ENCODE measurements around the gene PGAP2. TPM values are rescaled to one million over a fixed set of nuclear protein-coding genes. Genes with fewer than 3 reads are reported as not detected.
A peak's percentile ranks its signal among the peaks of the same experiment; 100 is the strongest.

The PGAP2 gene
- total and polyA plus RNA-seq, 8 donors, result 4.7 to 23.8 (median 13.2) TPM

GRCh38 chr11:3827434-3828186, 19.2 kb downstream of the PGAP2 start:
- Histone ChIP-seq H3K36me3 (peaks cover 27 to 60% (median 56%) of the 10 kb centered on the region in 4 donors), H3K27me3 (no peaks in the 10 kb centered on the region), H3K4me3 (no peak overlapping the region), H3K27ac (no peak overlapping the region), H3K4me1 (peaks cover 9 to 45% (median 18%) of the 10 kb centered on the region in 4 donors), H3K9me3 (no peaks in the 10 kb centered on the region)
- TF ChIP-seq POLR2A (IDR thresholded peaks at IDR 0.05) (no peak), POLR2AphosphoS5 (IDR thresholded peaks at IDR 0.05) (no peak), EP300 (IDR thresholded peaks at IDR 0.05) (no peak), CTCF (IDR thresholded peaks at IDR 0.05) (no peak)
- 91 to 94% (median 93%) methylated on average over 22 to 35 of the region's 35 CpGs for WGBS, 5 donors
- intact Hi-C loops (cut with DNase I; ENCODE audit: low total_unique reads), result no loop called here
- no peak for DNase-seq

- DNase-seq, result no peak
- Histone ChIP-seq H3K4me3 (no peak overlapping the region), H3K9me3 (no peaks in the 10 kb centered on the region), H3K4me1 (peaks cover 23 to 62% (median 39%) of the 10 kb centered on the region in 4 donors), H3K36me3 (peaks cover 31 to 59% (median 55%) of the 10 kb centered on the region in 4 donors), H3K27ac (no peak overlapping the region), H3K27me3 (no peaks in the 10 kb centered on the region)
- no peak for TF ChIP-seq POLR2A (IDR thresholded peaks at IDR 0.05)
- no peak for TF ChIP-seq CTCF (IDR thresholded peaks at IDR 0.05)
- intact Hi-C loops (cut with DNase I; ENCODE audit: low total_unique reads), result no loop called here
- 91 to 98% (median 95%) methylated on average over 3 of the region's 3 CpGs for WGBS, 5 donors
Measured at GRCh38 chr11:3830088-3830487, 21.7 kb downstream of the PGAP2 start.

- peak overlapping the region in 3 of 5 donors; percentile 52 to 98 (median 66) for H3K27ac ChIP-seq
- no peaks in the 10 kb centered on the region for H3K27me3 ChIP-seq
- intact Hi-C loops (cut with DNase I; ENCODE audit: low total_unique reads), result no loop called here
- peaks cover 24 to 68% (median 45%) of the 10 kb centered on the region in 4 donors for H3K4me1 ChIP-seq
- H3K9me3 ChIP-seq, result no peaks in the 10 kb centered on the region
- no peak for TF ChIP-seq POLR2AphosphoS5 (IDR thresholded peaks at IDR 0.05)
- no peak for TF ChIP-seq EP300 (IDR thresholded peaks at IDR 0.05)
- no peak for TF ChIP-seq CTCF (IDR thresholded peaks at IDR 0.05)
- no peak for TF ChIP-seq POLR2A (IDR thresholded peaks at IDR 0.05)
- H3K36me3 ChIP-seq, result peaks cover 29 to 52% (median 49%) of the 10 kb centered on the region in 4 donors
- no peak overlapping the region for H3K4me3 ChIP-seq
- WGBS, 5 donors, result 69 to 88% (median 71%) methylated on average over 1 of the region's 1 CpG
- DNase-seq, result no peak
Measured at GRCh38 chr11:3830730-3831129, 22.4 kb downstream of the PGAP2 start.

- peaks cover 22 to 43% (median 41%) of the 10 kb centered on the region in 4 donors for H3K36me3 ChIP-seq
- intact Hi-C loops (cut with DNase I; ENCODE audit: low total_unique reads), result no loop called here
- H3K27ac ChIP-seq, result peak overlapping the region; percentile 13 to 98 (median 52)
- peak; percentile 34 to 40 for DNase-seq
- no peaks in the 10 kb centered on the region for H3K9me3 ChIP-seq
- 62 to 75% (median 69%) methylated on average over 12 to 13 of the region's 13 CpGs for WGBS, 5 donors
- TF ChIP-seq POLR2AphosphoS5 (IDR thresholded peaks at IDR 0.05) (no peak), EP300 (IDR thresholded peaks at IDR 0.05) (no peak), POLR2A (IDR thresholded peaks at IDR 0.05) (no peak), CTCF (IDR thresholded peaks at IDR 0.05) (no peak)
- H3K4me1 ChIP-seq, result peaks cover 24 to 77% (median 54%) of the 10 kb centered on the region in 4 donors
- H3K4me3 ChIP-seq, result no peak overlapping the region
- H3K27me3 ChIP-seq, result no peaks in the 10 kb centered on the region
Measured at GRCh38 chr11:3831378-3832239, 23.2 kb downstream of the PGAP2 start.
